Endothelial cell (in vitro differentiated cells): ENCODE data around the gene DSTN. TPM values are rescaled to one million over a fixed set of nuclear protein-coding genes. Genes with fewer than 3 reads are reported as not detected.

Source experiments
- DNase-seq: peaks from one replicate; pipeline ENCODE4 v3.0.0; 2021; ENCODE audit warnings: low spot score
- H3K27ac Mint-ChIP-seq: one replicate; pipeline ENCODE4 v1.8.0; 2021; ENCODE audit warnings: mixed read lengths, inconsistent platforms; ENCODE audit not compliant: unreplicated experiment
- H3K27me3 Mint-ChIP-seq: one replicate; pipeline ENCODE4 v1.8.0; 2021; ENCODE audit warnings: mild to moderate bottlenecking, moderate library complexity, mixed read lengths, inconsistent platforms; ENCODE audit not compliant: unreplicated experiment
- H3K36me3 Mint-ChIP-seq: one replicate; pipeline ENCODE4 v1.8.0; 2021; ENCODE audit warnings: mild to moderate bottlenecking, low read depth, mixed read lengths, inconsistent platforms; ENCODE audit not compliant: unreplicated experiment
- H3K4me1 Mint-ChIP-seq: one replicate; pipeline ENCODE4 v1.8.0; 2021; ENCODE audit warnings: mild to moderate bottlenecking, mixed read lengths, inconsistent platforms; ENCODE audit not compliant: unreplicated experiment
- H3K4me3 Mint-ChIP-seq: one replicate; pipeline ENCODE4 v1.8.0; 2021; ENCODE audit warnings: mild to moderate bottlenecking, mixed read lengths, inconsistent platforms; ENCODE audit not compliant: unreplicated experiment
- H3K9me3 Mint-ChIP-seq: one replicate; pipeline ENCODE4 v1.8.0; 2021; ENCODE audit warnings: mixed read lengths, inconsistent platforms; ENCODE audit not compliant: unreplicated experiment
- CTCF ChIP-seq: fragments of 200-600 bp; sonication (generic); IDR thresholded peaks from one replicate; pipeline ENCODE4 v1.5.0; 2021; ENCODE audit warnings: antibody characterized with exemption; ENCODE audit not compliant: unreplicated experiment
- total RNA-seq: library from RNA; stranded (reverse); fragmentation: NEBNext Ultra II Directional; extraction: Animal tissue kit (Norgen Biotek cat#: 25700); gene quantifications from one replicate; pipeline ENCODE4 v1.2.1, GENCODE V29; 2021; ENCODE audit not compliant: unreplicated experiment

The DSTN gene
- total RNA-seq, 1 donor from 2014 or later: 142 TPM

- H3K36me3 Mint-ChIP-seq: peaks cover 35% of the 10 kb centered on the region
- no peak overlapping the region for H3K4me3 Mint-ChIP-seq
- no peaks in the 10 kb centered on the region for H3K9me3 Mint-ChIP-seq
- H3K27ac Mint-ChIP-seq: peak overlapping the region; percentile 40
- no peaks in the 10 kb centered on the region for H3K27me3 Mint-ChIP-seq
- peak; percentile 77 for DNase-seq
- peak; percentile 85 for TF ChIP-seq CTCF
- H3K4me1 Mint-ChIP-seq: peaks cover 8% of the 10 kb centered on the region
Measured at GRCh38 chr20:17654649-17655285, 84.9 kb downstream of the DSTN start.

- TF ChIP-seq CTCF: no peak
- Mint-ChIP-seq H3K27me3 (no peaks in the 10 kb centered on the region), H3K27ac (no peak overlapping the region), H3K4me1 (peaks cover 12% of the 10 kb centered on the region), H3K36me3 (peaks cover 41% of the 10 kb centered on the region), H3K4me3 (no peak overlapping the region), H3K9me3 (no peaks in the 10 kb centered on the region)
- no peak for DNase-seq
Measured at GRCh38 chr20:17655286-17655651, 85.4 kb downstream of the DSTN start.

DNA sequence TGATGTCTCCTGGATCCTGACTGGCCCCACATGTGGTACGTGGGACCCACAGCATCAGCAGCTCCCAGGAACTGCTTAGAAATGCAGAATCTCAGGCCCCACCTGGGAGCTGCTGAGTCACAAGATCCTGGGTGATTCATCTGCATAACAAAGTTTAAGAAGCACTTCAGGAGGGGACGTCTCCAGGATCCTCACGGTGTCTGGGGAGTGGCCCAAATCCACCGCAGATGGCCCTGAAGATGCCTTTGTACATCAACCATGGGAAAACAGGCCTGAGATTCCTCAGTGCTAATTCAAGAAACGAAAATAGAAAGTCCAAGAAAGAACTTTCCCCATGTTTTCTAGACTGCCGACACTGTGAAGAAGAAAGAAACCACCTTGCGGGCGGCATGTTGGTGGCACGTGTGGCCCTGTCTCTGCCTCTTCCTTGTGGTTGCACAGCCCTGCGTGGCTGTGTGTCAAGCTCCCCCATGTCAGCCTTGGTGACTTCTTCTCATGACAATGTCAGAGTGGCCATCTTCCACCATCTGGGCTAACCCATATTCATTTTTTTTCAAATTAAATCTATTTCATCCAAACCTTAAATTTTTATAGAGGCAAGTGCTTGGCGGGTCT, 86.1 kb downstream of the DSTN start:
- Mint-ChIP-seq H3K4me1 (peaks cover 18% of the 10 kb centered on the region), H3K4me3 (no peak overlapping the region), H3K36me3 (peaks cover 48% of the 10 kb centered on the region), H3K27me3 (no peaks in the 10 kb centered on the region), H3K9me3 (no peaks in the 10 kb centered on the region), H3K27ac (no peak overlapping the region)
- no peak for DNase-seq
- no peak for TF ChIP-seq CTCF

DNA sequence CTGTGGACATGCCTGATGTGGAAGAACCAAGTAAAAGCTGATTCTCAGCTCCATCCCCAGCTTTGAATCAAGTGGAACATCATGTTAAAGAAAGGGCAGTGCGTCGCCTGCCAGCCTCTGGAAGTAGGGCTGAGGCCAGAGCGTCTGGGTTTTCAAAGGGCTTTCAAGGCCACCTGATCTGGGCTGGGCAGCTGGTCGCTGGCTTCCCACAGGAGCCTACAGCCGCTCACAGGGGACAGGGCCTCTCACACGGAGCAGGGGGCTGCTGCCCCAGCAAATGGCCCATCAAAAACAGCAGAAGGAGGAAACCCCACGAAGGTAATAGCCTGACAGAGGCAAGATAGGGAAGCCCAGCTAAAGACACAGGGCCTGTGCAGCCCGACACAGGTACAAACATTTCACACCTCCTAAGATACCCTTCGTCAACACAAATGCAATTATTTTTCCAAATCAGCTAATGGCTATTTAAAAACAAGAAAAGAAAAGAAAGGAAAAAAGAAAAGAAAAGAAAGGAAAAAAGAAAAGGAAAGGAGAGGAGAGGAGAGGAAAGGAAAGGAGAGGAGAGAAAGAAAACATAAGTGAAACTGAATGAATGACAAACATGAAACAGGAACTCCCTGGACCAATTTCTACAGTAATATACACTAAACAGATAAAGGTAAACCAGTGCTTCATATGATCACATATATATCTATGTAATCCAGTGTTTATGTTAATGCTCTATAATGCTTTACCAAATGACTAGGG, 87.4 kb downstream of the DSTN start:
- TF ChIP-seq CTCF: no peak
- DNase-seq: no peak
- Mint-ChIP-seq H3K4me3 (no peak overlapping the region), H3K4me1 (peaks cover 25% of the 10 kb centered on the region), H3K36me3 (peaks cover 48% of the 10 kb centered on the region), H3K27me3 (no peaks in the 10 kb centered on the region), H3K27ac (peak overlapping the region; percentile 33), H3K9me3 (no peaks in the 10 kb centered on the region)
